NK-92 (cell line): Measurements from ENCODE around the gene KHDC1L.
"Not testable (repeated sequence)": the region's sequence is repeated elsewhere in the genome, so short reads cannot be mapped to it uniquely, and the experiment has no call there.

Source experiments
- DNase-seq: peaks from one replicate; lab custom pipeline; 2025; ENCODE audit not compliant: unreplicated experiment; lab: John Stamatoyannopoulos, UW

The KHDC1L gene

GRCh38 chr6:73225396-73225795 is at the start of gene KHDC1L:
Gene KHDC1L, minus strand, starts transcription at chr6:73225496. Its CDS starts 88 bp downstream, at chr6:73225408.
- no peak for DNase-seq

GRCh38 chr6:73269296-73269695 is 44.0 kb upstream of the KHDC1L start:
- DNase-seq: not testable (repeated sequence)

- DNase-seq: not testable (repeated sequence)
Measured at GRCh38 chr6:73268896-73269295, 43.6 kb upstream of the KHDC1L start.

- DNase-seq: no peak
Measured at GRCh38 chr6:73264446-73264845, 39.1 kb upstream of the KHDC1L start.

- no peak for DNase-seq
Measured at GRCh38 chr6:73263570-73263909, 38.2 kb upstream of the KHDC1L start.

- DNase-seq: no peak
Measured at GRCh38 chr6:73262671-73263569, 37.6 kb upstream of the KHDC1L start, which contains the start of gene KHDC1. Gene KHDC1, minus strand, starts transcription at chr6:73263196. Its CDS starts 20,679 bp downstream, at chr6:73242517.

- no peak for DNase-seq
Measured at GRCh38 chr6:73258721-73259120, 33.4 kb upstream of the KHDC1L start.

- DNase-seq: not testable (repeated sequence)
Measured at GRCh38 chr6:73254323-73254722, 29.0 kb upstream of the KHDC1L start.

- DNase-seq: no peak
Measured at GRCh38 chr6:73252703-73253102, 27.4 kb upstream of the KHDC1L start.

- DNase-seq: no peak
Measured at GRCh38 chr6:73250016-73250415, 24.7 kb upstream of the KHDC1L start.

- no peak for DNase-seq
Measured at GRCh38 chr6:73248192-73248903, 23.1 kb upstream of the KHDC1L start.

- no peak for DNase-seq
Measured at GRCh38 chr6:73242001-73242400, 16.7 kb upstream of the KHDC1L start.

GRCh38 chr6:73240730-73241129 is 15.4 kb upstream of the KHDC1L start:
- no peak for DNase-seq

GRCh38 chr6:73236144-73236750 is 11.0 kb upstream of the KHDC1L start:
- no peak for DNase-seq

GRCh38 chr6:73234733-73235132 is 9.4 kb upstream of the KHDC1L start:
- no peak for DNase-seq

- DNase-seq: not testable (repeated sequence)
Measured at GRCh38 chr6:73233971-73234370, 8.7 kb upstream of the KHDC1L start.

- DNase-seq: no peak
Measured at GRCh38 chr6:73233048-73233447, 7.8 kb upstream of the KHDC1L start.

- DNase-seq: no peak
Measured at GRCh38 chr6:73231986-73232391, 6.7 kb upstream of the KHDC1L start.

- no peak for DNase-seq
Measured at GRCh38 chr6:73227606-73228255, 2.4 kb upstream of the KHDC1L start.

- no peak for DNase-seq
Measured at GRCh38 chr6:73216859-73217258, 8.4 kb downstream of the KHDC1L start.

GRCh38 chr6:73209117-73209516 is 16.2 kb downstream of the KHDC1L start:
- DNase-seq: no peak
